Measurements from ENCODE around the gene PRKACG.

Gene PRKACG

GRCh38 chr9:69028754-69029153, 14.8 kb upstream of the PRKACG start:
- H3K4me2 ChIP-seq (ENCODE audit: low read depth, low read length, poor library complexity, severe bottlenecking) = no peak overlapping the region
- H3F3A ChIP-seq (ENCODE audit: insufficient read depth) = no peaks in the 10 kb centered on the region
- H3K4me3 ChIP-seq (ENCODE audit: insufficient read depth, low read length, poor library complexity, severe bottlenecking) = no peak overlapping the region
- no peaks in the 10 kb centered on the region for H3K9me2 ChIP-seq (replicated peaks; ENCODE audit: insufficient read depth, low read length)
- H2AFZ ChIP-seq (ENCODE audit: low read depth, low read length, severe bottlenecking) = no peak overlapping the region
- no peak overlapping the region for H3K27ac ChIP-seq (ENCODE audit: low read depth, low read length)
- no peak overlapping the region for H3K9ac ChIP-seq (ENCODE audit: low read length)
- TF ChIP-seq EZH2phosphoT487 (conservative IDR thresholded peaks at IDR 0.05; ENCODE audit: low read length) (no peak), CTCF (IDR thresholded peaks at IDR 0.05; ENCODE audit: insufficient read depth, low read length, poor library complexity, severe bottlenecking) (no peak)
- no peaks in the 10 kb centered on the region for H3K36me3 ChIP-seq (ENCODE audit: low read length)
- no peaks in the 10 kb centered on the region for H3K79me2 ChIP-seq (ENCODE audit: insufficient read depth, low read length)
- no peaks in the 10 kb centered on the region for H3K9me3 ChIP-seq (ENCODE audit: insufficient read depth, low read length)
- H3K27me3 ChIP-seq (ENCODE audit: low read length) = no peaks in the 10 kb centered on the region
- no peaks in the 10 kb centered on the region for H4K20me1 ChIP-seq (ENCODE audit: low read depth, low read length)

- no peaks in the 10 kb centered on the region for H3K36me3 ChIP-seq (ENCODE audit: low read length)
- H3K79me2 ChIP-seq (ENCODE audit: insufficient read depth, low read length) = no peaks in the 10 kb centered on the region
- no peak overlapping the region for H3K4me2 ChIP-seq (ENCODE audit: low read depth, low read length, poor library complexity, severe bottlenecking)
- no peak overlapping the region for H2AFZ ChIP-seq (ENCODE audit: low read depth, low read length, severe bottlenecking)
- H3K27ac ChIP-seq (ENCODE audit: low read depth, low read length) = no peak overlapping the region
- no peak overlapping the region for H3K4me3 ChIP-seq (ENCODE audit: insufficient read depth, low read length, poor library complexity, severe bottlenecking)
- H3F3A ChIP-seq (ENCODE audit: insufficient read depth) = no peaks in the 10 kb centered on the region
- H3K9ac ChIP-seq (ENCODE audit: low read length) = no peak overlapping the region
- no peaks in the 10 kb centered on the region for H3K9me2 ChIP-seq (replicated peaks; ENCODE audit: insufficient read depth, low read length)
- H3K27me3 ChIP-seq (ENCODE audit: low read length) = no peaks in the 10 kb centered on the region
- H3K9me3 ChIP-seq (ENCODE audit: insufficient read depth, low read length) = no peaks in the 10 kb centered on the region
- no peak for TF ChIP-seq EZH2phosphoT487 (conservative IDR thresholded peaks at IDR 0.05; ENCODE audit: low read length)
- peak; percentile 60 for TF ChIP-seq CTCF (IDR thresholded peaks at IDR 0.05; ENCODE audit: insufficient read depth, low read length, poor library complexity, severe bottlenecking)
- H4K20me1 ChIP-seq (ENCODE audit: low read depth, low read length) = no peaks in the 10 kb centered on the region
Observed at GRCh38 chr9:69027355-69028097, 13.6 kb upstream of the PRKACG start.

- Histone ChIP-seq H2AFZ (ENCODE audit: low read depth, low read length, severe bottlenecking) (no peak overlapping the region), H3K4me3 (ENCODE audit: insufficient read depth, low read length, poor library complexity, severe bottlenecking) (no peak overlapping the region), H3K4me2 (ENCODE audit: low read depth, low read length, poor library complexity, severe bottlenecking) (no peak overlapping the region)
Observed at GRCh38 chr9:69023650-69024049, 9.7 kb upstream of the PRKACG start.

More at GRCh38 chr9:69023650-69024049, 9.7 kb upstream of the PRKACG start:
- no peaks in the 10 kb centered on the region for H4K20me1 ChIP-seq (ENCODE audit: low read depth, low read length)
- TF ChIP-seq EZH2phosphoT487 (conservative IDR thresholded peaks at IDR 0.05; ENCODE audit: low read length) (no peak), CTCF (IDR thresholded peaks at IDR 0.05; ENCODE audit: insufficient read depth, low read length, poor library complexity, severe bottlenecking) (no peak)
- no peaks in the 10 kb centered on the region for H3K79me2 ChIP-seq (ENCODE audit: insufficient read depth, low read length)
- no peaks in the 10 kb centered on the region for H3K36me3 ChIP-seq (ENCODE audit: low read length)
- no peaks in the 10 kb centered on the region for H3K27me3 ChIP-seq (ENCODE audit: low read length)
- H3F3A ChIP-seq (ENCODE audit: insufficient read depth) = no peaks in the 10 kb centered on the region
- no peak overlapping the region for H3K27ac ChIP-seq (ENCODE audit: low read depth, low read length)
- no peaks in the 10 kb centered on the region for H3K9me3 ChIP-seq (ENCODE audit: insufficient read depth, low read length)
- H3K9ac ChIP-seq (ENCODE audit: low read length) = no peak overlapping the region
- no peaks in the 10 kb centered on the region for H3K9me2 ChIP-seq (replicated peaks; ENCODE audit: insufficient read depth, low read length)
